ENCODE measurements around the gene C16orf96. TPM values are rescaled to one million over a fixed set of nuclear protein-coding genes. Genes with fewer than 3 reads are reported as not detected.

C16orf96 gene
- total and polyA plus RNA-seq, 2 of the 8 experiments (the other 6 are each of a cell fraction or from before 2014, with no cell fraction given): 1.0 to 1.3 TPM

DNA sequence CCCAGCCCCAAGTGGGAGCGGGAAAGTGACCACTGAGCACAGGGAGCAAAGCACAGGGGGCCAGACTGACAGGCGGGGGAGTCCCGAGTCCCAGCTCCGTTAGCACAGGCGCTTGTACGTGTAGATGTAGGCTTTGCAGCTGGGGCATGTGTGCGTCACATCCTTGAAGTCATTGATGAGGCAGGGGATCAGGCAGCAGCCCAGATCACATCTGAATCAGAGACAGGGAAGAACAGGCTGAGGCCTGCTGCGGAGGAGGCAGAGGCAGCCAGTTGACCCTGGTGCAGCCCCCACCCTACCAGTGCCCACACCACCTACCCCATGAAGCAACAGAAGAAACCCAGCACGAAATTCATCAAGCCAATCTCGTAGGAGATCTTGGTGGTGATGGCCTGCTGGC lies 43.7 kb upstream of the C16orf96 start:
- Histone ChIP-seq H3K4ac (replicated peaks; ENCODE audit: insufficient read length, low read depth, low read length) (no peak overlapping the region), H4K20me1 (replicated peaks in 1 of 2; ENCODE audit: control insufficient read depth in 1 of 2, insufficient read depth in 2 of 2, low read length in 2 of 2) (peaks cover 6 to 21% of the 10 kb centered on the region in 2 experiments), H3K9ac (replicated peaks in 1 of 4; ENCODE audit: extremely low read depth in 1 of 4, low read depth in 3 of 4, low read length in 3 of 4) (no peak overlapping the region), H4K8ac (ENCODE audit: extremely low read depth, insufficient read depth, low read length) (no peak overlapping the region), H2BK12ac (ENCODE audit: low read depth, low read length) (no peak overlapping the region), H3K36me3 (ENCODE audit: control insufficient read depth in 2 of 4, insufficient read depth in 4 of 4, low read length in 3 of 4) (peaks cover 10 to 20% (median 15%) of the 10 kb centered on the region in 4 experiments; a peak in 6 of 8 replicates), H3K79me1 (ENCODE audit: low read depth, low read length) (no peaks in the 10 kb centered on the region; the same call in 1 of the 2 replicates), H2BK5ac (ENCODE audit: low read depth, low read length) (no peak overlapping the region), H3K4me1 (replicated peaks in 1 of 4; ENCODE audit: control insufficient read depth in 3 of 4, insufficient read depth in 4 of 4, low read length in 3 of 4) (peaks cover 0 to 5% (median 2%) of the 10 kb centered on the region in 4 experiments; a peak in 6 of 7 replicates), H3K23me2 (ENCODE audit: low read depth, low read length) (no peaks in the 10 kb centered on the region), H3K18ac (ENCODE audit: extremely low read depth, low read length) (no peak overlapping the region), H3K4me2 (ENCODE audit: insufficient read depth in 1 of 2, low read depth in 2 of 2, low read length in 2 of 2) (no peak overlapping the region), H3K4me3 (ENCODE audit: extremely low read depth in 1 of 4, insufficient read depth in 2 of 4, low read depth in 3 of 4, low read length in 4 of 4) (no peak overlapping the region), H3K27me3 (replicated peaks in 1 of 4; ENCODE audit: control insufficient read depth in 3 of 4, extremely low read depth in 1 of 4, insufficient read depth in 3 of 4, low read length in 3 of 4) (no peaks in the 10 kb centered on the region), H4K91ac (replicated peaks; ENCODE audit: insufficient read length, low read length) (no peak overlapping the region), H3K56ac (replicated peaks; ENCODE audit: insufficient read length, low read depth, low read length) (no peak overlapping the region), H2BK15ac (ENCODE audit: low read length) (no peak overlapping the region), H3K9me3 (ENCODE audit: insufficient read depth in 2 of 2, low read depth in 1 of 2, low read length in 1 of 2) (no peaks in the 10 kb centered on the region), H3K14ac (ENCODE audit: insufficient read length) (no peak overlapping the region), H3K79me2 (ENCODE audit: control insufficient read depth in 1 of 2, insufficient read depth in 2 of 2, low read length in 2 of 2) (peaks cover 0 to 5% of the 10 kb centered on the region in 2 experiments; a peak in 1 of 4 replicates), H4K5ac (ENCODE audit: insufficient read length, low read depth, low read length) (no peak overlapping the region), H2BK120ac (replicated peaks; ENCODE audit: low read depth, low read length) (no peak overlapping the region), H3K23ac (ENCODE audit: insufficient read length) (no peak overlapping the region), H2AK5ac (ENCODE audit: low read depth, low read length) (no peak overlapping the region), H2AFZ (ENCODE audit: low read length) (no peak overlapping the region), H2BK20ac (ENCODE audit: low read length) (no peak overlapping the region), H3K27ac (ENCODE audit: low read depth, low read length) (no peak overlapping the region)
- 91% methylated on average over 10 of the region's 10 CpGs; no CpG with 5 or more reads in 1 of the 2 experiments for WGBS, 2 experiments (ENCODE audit: extremely low coverage in 1 of 2, insufficient coverage in 1 of 2, insufficient read length in 1 of 2, insufficient replicate concordance in 2 of 2, low coverage in 1 of 2, low lambda C conversion rate in 2 of 2, missing lambda C conversion rate in 1 of 2)
- ChIA-PET POLR2A (ENCODE audit: partially characterized antibody) (interaction anchor here (1.4 to 1.8 kb wide), 3 partner anchors 12 to 101 kb away, joined by 3 to 5 read pairs (median 3); no protein-coding TSS in a partner anchor), CTCF (ENCODE audit: partially characterized antibody) (interaction anchor here (0.7 to 35.4 kb wide), 15 partner anchors 9 to 443 kb away, joined by 3 to 968 read pairs (median 4); partner anchors contain the start of genes C16orf96, CDIP1 and DNAAF8)
- no peak for DNase-seq (ENCODE audit: low read depth in 1 of 2, low spot score in 2 of 2)
- TF ChIP-seq, protein P1, sequence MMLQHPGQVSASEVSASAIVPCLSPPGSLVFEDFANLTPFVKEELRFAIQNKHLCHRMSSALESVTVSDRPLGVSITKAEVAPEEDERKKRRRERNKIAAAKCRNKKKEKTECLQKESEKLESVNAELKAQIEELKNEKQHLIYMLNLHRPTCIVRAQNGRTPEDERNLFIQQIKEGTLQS (IDR thresholded peaks at IDR 0.05; ENCODE audit: insufficient read depth, low read depth, low read length): no peak
- TF ChIP-seq TEAD4 (IDR thresholded peaks at IDR 0.05; ENCODE audit: low read depth, low read length) (no peak), CREB1 (IDR thresholded peaks at IDR 0.05) (no peak), CTBP2 (IDR thresholded peaks at IDR 0.05; ENCODE audit: borderline replicate concordance, insufficient read depth, insufficient read length, low read length) (no peak), TAF1 (IDR thresholded peaks at IDR 0.05; ENCODE audit: low read depth, low read length) (no peak), EGR1 (IDR thresholded peaks at IDR 0.05; ENCODE audit: borderline replicate concordance, low read depth, low read length) (no peak), CTCF (IDR thresholded peaks at IDR 0.05; ENCODE audit: control extremely low read depth in 1 of 3, insufficient read depth in 1 of 3, low read depth in 1 of 3, low read length in 3 of 3) (no peak), PHF8 (conservative IDR thresholded peaks at IDR 0.05; ENCODE audit: low read depth, low read length) (no peak), HDAC2 (IDR thresholded peaks at IDR 0.05; ENCODE audit: borderline replicate concordance in 1 of 2, low read depth in 2 of 2, low read length in 2 of 2) (no peak), BACH1 (IDR thresholded peaks at IDR 0.05; ENCODE audit: low read length) (no peak)
- no peak for FAIRE-seq

All from H1 (cell line).